ENCODE results near the gene MED20.
"Not testable (repeated sequence)": the region's sequence is repeated elsewhere in the genome, so short reads cannot be mapped to it uniquely, and the experiment has no call there.

MED20 gene, protein sequence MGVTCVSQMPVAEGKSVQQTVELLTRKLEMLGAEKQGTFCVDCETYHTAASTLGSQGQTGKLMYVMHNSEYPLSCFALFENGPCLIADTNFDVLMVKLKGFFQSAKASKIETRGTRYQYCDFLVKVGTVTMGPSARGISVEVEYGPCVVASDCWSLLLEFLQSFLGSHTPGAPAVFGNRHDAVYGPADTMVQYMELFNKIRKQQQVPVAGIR

DNA sequence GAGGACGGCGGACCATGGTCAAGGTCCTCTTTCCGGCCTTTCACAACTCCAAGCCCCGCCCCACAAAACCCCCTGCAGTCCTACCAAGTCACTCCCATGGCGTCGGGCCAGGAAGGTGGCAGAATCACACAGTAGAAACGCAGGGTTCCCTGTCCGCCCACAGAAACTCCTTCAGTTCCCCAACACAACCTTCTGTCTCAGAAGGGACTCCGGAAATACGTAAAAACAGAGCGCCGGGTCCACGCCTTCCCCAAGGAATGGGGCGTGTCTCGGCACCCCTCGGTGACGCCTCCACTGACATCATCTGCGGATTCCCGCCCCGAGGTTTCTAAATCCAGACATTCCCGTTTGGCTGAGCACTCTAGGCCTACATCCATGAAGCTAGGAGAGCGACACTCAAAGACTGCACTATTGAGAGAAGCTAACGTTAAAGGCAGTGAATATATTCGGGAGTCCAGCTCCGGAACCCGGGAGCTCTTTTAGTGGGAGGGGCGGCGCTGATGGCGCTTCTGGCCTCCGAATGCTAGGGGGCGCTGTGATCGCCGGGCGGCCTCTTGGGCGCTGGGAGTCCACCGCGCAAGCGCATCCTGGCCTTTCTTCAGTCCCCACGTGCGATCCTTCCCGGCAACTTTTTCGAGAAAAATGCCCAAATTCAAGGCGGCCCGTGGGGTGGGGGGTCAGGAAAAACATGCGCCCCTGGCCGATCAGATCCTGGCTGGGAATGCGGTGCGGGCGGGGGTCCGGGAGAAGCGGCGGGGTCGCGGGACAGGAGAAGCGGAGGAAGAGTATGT is at the start of gene MED20, which contains the start of gene BYSL:
TSS of gene MED20 (minus strand) at position 219 of the 791 bp plus-strand sequence. CDS start at position 98, 121 bp downstream.
TSS of gene BYSL (plus strand) at position 579 of the 791 bp plus-strand sequence. CDS start at position 643, 64 bp downstream.
- DNase-seq (ENCODE audit: low read depth in 2 of 2) = peak; percentile 91 to 95

DNA sequence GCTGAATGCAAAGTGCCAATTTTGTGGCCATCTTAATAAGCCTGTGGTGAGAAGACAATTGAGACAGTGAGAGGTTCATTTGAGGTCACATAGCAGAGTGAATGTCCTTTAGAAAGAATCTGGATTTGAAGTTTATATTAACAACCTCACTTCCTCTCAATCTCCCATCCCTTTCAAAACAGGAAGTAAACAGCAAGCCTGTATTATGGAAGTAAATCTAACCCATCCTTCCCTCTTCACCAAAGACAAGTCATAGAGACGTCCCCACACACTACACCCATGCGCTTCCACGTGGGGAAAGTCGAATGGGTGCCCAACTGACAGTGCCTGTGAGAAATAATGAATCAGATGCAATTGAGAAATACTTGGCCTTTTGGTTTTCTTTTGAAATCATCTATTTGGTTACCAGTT is 49.5 kb upstream of the MED20 start:
- no peak for DNase-seq (ENCODE audit: low read depth in 2 of 2)

DNA sequence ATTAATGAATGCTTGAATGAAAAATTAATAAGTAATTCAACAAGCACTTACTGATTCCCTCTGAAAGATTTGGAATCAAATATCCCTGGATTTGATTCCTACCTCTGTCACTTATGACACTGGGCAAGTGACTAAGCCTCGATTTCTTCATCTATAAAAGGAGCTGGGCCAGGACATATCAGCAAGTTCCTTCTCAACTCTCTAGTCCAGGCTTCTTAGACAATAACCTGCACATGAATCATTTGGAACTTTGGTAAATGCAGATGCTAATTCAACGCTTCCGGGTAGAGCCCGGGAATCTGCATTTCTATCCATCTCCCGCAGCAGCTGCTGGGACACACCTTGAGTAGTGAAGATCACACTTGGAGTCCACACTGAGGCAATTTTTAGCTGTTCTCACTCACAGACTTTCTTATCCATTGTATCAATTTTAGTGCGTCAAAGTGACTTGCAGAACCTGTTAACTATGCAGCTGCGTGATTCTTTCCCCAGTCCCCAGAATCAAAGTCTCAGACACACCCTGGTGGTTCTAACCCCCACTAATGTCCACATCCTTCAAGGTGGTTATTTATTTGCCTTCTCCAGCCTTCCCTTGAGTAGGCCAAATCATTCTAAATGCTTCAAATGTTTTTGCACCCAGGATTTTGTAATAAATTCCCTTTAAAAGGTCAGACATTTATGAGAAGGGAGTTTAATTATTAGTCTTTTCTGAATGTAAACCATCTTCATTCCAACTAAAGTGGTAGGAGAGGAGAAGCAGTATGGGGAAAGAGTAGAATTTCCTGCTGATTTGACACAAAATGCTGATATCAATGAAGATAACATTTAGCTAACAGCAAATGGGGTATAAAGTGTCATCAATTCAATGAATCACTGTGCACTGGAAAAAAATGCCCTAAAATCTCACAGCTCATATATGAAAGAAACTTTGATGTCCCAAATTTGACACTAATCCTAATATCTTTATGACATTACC is 46.7 kb upstream of the MED20 start:
- DNase-seq (ENCODE audit: low read depth in 2 of 2) = no peak

DNA sequence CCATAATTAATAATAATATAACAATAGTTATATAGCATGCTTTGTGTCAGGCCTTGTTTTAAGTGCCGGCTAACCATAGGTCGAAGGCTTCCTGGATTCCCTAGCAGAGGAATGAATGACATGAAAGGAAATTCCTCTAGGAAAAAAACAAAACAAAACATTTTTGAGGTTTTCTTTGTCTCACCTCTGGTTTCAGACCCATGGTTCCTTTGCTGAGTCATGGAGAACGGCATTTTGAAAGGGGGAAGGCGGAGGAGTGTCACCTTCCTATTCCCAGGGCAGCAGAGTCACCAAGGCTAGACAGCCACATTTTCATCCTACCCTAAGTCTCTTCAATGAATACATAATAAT is 46.0 kb upstream of the MED20 start:
- DNase-seq (ENCODE audit: low read depth in 2 of 2) = no peak

DNA sequence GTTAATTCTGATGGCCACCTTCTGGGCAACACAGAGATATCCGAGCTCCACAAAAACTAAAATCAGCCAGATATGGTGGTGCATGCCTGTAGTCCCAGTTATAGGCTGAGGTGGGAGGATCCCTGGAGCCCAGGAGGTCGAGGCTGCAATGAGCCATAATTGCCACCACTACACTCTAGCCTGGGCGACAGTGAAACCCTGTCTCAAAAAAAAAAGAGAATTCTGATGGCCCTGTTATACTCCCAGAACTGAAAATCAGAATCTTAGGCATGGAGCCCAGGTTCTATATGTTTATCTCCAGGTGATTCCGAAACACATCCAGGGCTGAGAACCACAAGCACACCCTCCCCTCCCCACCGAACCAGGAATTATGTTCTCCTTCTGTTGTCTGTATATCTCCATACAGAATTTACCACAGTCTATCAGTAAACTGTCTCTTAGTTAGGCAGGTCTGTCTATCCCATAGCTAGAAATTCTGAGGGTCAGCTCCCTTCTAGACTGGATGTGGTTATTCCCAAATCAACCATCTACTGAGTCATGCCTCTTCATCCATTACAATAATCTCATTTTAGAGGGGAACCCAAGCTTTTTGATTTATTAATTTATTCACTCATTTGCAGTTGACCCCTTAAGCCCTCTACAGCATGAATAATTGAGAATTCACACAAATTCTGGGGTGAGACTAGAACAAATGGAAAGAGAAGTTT is 45.4 kb upstream of the MED20 start:
- DNase-seq (ENCODE audit: low read depth in 2 of 2) = no peak

DNA sequence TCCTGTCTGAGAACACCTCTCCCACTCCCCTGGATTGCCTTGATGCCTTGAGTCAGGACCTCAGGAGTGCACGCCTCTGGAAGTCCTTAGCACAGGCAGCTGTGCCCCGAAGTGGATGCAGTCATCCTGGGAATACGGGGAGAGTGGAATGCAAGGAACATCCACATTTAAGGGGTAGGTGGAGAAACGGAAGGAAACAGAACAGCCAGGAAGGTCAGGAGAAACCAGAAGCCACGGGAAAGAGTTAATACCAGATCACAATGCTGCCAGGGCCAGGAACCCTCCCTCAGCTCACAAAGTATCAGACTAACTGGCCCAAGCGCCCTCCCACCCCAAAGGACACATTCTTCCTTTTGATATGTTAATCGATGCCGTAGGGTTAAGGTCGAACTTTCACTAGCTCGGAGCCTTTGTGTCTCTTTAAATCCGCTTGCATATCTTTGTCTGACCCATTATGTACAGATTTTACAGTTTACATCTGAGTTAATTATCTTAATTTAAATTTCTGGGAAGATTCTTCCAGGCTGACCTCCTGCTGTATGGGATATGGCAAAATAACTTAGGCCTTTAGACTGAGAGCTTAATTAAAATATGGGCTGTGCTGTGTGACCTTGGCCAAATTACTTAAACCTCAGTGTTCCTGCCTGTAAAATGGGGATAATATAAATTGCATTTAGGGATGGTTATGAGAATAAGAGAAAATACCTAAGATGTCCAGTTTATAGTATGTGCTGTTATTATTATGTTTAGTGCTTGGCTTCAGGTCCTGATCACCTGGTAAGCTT is 44.7 kb upstream of the MED20 start:
- DNase-seq (ENCODE audit: low read depth in 2 of 2) = no peak

DNA sequence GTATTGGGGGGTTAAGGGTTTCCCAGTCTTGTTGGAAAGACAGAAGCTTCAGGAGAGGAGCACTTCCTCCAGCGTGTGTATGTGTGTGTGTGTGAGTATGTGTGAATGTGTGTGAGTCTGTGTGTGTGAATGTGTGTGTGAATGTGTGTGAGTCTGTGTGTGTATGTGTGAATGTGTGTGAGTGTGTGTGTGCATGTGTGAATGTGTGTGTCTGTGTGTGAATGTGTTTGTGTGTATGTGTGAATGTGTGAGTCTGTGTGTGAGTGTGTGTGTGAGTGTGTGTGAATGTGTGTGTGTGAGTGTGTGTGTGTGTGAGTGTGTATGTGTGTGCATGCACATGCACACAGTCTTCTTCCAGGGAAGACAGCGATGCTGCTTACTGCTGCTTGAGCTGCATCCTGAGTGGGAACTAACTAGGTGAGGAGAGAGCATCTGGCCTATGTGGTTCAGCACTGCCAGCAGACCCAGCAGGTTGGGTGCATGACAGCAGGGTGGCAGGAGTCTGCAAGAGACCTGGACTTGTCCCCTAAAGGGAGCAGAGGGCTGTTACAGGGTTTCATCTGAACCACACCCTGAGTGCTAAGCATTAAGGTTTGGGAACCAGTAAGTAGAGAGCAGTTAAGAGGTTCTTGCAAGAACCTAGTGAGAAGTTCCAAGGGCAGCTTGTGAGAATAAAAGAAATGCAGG is 43.4 kb upstream of the MED20 start:
- no peak for DNase-seq (ENCODE audit: low read depth in 2 of 2)

DNA sequence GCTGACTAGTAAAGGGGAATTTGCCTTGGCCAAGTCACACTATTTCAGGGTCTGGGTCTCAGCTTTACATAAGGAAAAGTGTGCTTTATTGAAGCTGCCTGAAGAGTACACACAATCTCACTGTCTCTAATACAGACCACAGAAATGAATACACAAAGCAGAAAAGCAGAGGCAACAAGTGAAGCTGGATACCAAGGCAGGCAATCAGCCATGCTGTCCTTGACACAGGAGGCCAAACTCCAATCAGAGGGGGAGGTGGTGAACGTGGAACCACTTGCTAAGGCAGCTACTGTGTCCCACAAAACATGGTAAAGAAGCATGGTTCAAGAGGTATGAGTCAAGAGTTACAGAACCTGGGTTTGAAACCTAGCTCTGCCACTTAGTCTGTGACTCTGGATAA is 42.4 kb upstream of the MED20 start:
- no peak for DNase-seq (ENCODE audit: low read depth in 2 of 2)

DNA sequence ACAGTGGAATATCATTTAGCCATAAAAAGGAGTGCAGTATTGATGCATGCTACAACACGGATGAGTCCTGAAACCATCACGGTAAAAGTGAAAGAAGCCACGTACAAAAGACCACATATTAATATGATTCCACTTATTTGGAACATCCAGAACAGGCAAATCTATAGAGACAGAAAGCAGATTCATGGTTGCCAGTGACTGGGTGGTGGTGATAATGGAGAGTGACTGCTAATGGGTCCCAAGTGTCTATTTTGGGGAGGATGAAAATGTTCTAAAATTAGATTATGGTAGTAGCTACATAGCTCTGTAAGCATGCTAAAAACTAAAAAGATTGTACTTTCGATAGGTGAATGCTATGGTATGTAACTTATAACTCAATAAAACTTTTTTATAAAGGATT is 39.1 kb upstream of the MED20 start:
- DNase-seq (ENCODE audit: low read depth in 2 of 2) = no peak

DNA sequence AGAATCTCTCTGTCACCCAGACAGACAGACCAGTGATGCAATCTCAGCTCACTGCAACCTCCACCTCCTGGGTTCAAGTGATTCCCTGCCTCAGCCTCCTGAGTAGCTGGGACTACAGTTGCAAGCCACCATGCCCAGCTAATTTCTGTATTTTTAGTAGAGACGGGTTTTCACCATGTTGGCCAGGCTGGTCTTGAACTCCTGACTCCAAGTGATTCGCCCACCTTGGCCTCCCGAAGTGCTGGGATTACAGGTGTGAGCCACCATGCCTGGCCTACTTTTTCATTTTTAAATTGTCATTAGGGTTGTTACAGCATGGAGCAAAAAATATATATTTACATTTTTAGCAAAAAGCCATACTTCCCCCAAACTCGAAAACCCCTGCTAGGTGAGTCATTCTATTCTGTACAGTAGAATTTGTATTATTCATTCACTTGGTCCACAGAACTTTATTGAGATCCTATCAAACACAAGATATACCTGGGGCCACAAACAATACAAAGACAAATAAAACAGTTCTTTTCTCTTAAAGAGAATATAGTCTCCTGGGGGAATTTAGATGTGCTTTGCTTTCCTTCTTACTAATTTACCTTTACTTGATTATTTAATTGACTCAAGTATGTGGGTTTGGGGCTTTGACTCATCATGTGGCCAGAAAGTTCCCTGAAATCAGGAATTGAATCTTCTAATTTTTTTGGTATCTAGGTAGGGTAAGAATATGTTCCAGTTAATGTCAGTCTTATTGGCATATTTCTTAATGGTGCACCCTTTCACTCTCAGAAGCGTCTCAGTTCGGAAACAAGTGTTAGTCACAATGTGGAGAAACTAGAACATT is 37.3 kb upstream of the MED20 start:
- no peak for DNase-seq (ENCODE audit: low read depth in 2 of 2)

DNA sequence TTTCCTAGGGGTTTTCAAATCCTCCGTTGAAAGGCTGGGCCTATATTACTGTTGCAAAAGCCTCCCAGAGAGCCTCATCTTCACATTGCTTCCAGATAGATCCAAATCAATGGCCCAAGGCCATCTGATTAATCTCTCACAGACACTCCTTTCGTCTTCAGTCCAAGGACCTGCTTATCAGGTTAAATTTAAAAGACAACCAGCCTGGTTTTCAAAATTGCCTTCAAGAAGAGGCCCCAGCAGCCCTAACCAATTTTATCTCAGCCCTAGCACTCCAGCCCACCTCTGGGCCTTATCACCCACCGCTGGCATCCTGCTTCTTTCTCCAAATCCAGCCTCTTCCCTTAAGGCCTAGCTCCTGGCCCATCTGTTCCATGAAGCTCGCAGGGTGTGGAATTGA is 36.2 kb upstream of the MED20 start:
- DNase-seq (ENCODE audit: low read depth in 2 of 2) = no peak

DNA sequence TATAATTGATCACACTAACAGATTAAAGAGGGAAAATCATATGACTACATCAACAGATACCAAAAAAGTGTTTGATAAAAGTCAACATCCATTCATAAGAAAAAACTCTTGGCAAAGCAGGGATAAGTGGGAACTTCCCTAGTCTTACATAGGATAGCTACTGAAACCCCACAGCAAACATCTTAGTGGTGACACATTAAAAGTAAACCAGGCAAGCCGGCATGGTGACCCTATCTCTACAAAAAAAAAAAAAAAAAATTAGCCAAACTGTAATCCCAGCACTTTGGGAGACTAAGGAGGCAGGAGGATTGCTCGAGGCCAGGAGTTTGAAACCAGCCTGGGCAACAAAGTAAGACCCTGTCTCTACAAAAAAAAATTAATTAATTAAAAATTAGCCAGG is 34.5 kb upstream of the MED20 start:
- no peak for DNase-seq (ENCODE audit: low read depth in 2 of 2)

DNA sequence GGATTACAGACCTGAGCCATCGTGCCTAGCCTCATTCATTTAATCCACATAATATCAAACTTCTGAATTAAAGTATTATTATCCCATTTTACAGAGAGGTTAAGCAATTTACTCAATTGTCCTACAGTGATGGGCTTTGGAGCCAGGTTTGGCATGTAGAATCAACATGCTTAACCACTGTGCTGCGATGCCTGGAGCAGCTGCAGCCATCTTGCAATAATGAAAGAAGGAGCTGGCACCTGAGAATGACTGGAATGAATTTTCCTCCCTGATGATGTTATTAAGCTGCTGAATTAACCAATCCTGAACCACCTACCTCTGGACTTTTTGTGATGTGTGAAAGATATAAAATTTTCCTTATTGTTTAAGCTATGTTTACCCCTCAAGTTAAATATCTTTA is 33.7 kb upstream of the MED20 start:
- no peak for DNase-seq (ENCODE audit: low read depth in 2 of 2)

DNA sequence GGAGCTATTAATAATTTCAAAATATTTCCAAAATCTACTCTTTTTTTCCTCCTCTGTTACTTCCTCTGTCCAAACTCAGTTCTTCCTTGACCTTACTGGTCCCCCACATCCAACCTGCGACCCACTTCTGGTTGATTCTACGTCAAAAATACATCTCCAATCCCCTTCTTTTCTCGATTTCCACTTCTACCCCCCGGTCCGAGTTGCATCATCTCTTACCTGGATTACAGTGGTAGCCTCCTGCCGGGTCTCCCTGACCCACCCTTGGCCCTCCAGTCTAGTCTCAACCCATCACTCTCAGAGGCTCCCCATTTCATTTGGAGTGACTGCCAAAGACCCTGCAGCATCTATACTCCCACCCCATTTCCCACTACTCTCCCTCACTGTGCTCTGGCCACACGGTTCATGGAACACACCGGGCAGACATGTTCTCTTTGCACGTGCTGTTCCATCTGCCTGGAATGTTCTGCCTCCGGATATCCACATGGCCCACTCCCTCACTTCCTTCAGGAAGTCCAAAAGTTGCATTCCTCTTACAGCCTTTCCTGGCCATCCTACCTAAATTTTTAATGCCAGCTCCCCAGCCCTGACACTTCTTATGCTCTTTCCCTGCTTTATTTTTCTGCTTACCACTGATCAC is 26.8 kb upstream of the MED20 start:
- DNase-seq (ENCODE audit: low read depth in 2 of 2) = no peak

DNA sequence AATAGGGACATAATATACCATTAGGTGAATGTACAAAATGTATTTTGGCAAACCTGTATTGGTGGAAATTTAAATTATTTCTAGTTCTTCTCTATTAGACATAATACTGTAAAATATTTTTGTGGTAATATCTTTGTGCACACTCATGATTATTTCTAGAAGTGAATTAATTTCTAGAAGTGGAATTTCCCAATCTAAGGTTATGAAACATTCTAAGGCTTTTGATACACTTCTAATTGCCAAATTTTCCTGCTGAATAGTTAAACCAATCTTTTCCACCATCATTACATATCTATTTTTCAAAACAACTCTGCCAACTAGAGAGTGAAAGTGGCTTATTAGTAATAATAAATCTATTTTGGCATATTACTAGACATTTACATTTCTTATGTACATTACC is 22.5 kb upstream of the MED20 start:
- no peak for DNase-seq (ENCODE audit: low read depth in 2 of 2)

DNA sequence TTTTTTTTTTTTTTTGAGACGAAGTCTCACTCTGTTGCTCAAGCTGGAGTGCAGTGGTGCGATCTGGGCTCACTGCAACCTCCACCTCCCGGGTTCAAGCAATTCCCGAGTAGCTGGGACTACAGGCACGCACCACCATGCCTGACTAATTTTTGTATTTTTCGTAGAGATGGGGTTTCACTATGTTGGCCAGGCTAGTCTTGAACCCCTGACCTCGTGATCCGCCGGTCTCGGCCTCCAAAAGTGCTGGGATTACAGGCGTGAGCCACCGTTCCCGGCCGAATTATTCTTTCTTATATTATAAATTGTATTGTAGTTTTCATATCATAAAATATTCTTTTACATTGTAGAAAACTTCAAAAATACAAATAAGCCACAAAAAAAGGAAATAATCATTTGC is 21.9 kb upstream of the MED20 start:
- DNase-seq (ENCODE audit: low read depth in 2 of 2) = not testable (repeated sequence)

DNA sequence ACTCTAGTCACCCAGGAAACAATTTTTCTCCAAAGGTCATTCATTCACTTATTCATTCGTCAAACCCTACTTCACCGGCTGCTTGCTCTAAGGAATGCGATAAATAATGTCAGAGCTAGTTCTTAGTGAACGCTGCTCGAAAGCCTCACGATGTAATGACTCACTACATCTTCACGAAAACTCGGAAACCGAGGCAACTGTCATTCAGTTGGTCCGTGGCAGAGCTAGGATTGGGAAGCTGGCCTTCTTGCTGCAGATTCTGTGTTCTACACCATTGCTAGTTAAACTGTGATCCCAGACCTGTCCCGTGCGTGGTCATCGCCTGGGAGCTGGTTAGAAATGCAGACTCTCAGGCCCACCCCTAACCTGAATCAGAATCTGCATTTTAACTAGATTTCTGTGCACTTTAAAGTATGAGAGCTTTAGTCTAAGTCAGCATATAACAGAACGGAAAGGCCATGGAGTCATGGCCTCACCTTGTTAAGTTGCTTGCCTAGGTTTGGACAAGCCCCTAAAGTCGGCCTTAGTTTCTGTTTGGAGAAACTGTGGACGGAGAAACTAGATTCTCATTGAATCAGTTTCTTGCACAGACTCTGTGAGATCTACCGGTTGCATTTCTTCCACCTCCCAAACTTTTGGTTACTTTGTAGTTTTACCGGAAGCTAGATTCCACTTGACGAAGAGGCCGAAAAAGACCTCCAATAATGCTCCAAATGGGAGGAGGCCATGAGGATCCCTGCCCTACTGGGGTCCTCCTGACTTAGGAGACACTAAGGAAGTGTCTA is 21.3 kb upstream of the MED20 start:
- no peak for DNase-seq (ENCODE audit: low read depth in 2 of 2)
